IPS-NIHi11 (cell line): ENCODE results near the gene CIDEC.

ENCODE experiments used
- DNase-seq: peaks from one replicate; pipeline ENCODE4 v3.0.0; 2012; ENCODE audit warnings: mixed read lengths, low spot score

CIDEC gene, protein sequence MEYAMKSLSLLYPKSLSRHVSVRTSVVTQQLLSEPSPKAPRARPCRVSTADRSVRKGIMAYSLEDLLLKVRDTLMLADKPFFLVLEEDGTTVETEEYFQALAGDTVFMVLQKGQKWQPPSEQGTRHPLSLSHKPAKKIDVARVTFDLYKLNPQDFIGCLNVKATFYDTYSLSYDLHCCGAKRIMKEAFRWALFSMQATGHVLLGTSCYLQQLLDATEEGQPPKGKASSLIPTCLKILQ

DNA sequence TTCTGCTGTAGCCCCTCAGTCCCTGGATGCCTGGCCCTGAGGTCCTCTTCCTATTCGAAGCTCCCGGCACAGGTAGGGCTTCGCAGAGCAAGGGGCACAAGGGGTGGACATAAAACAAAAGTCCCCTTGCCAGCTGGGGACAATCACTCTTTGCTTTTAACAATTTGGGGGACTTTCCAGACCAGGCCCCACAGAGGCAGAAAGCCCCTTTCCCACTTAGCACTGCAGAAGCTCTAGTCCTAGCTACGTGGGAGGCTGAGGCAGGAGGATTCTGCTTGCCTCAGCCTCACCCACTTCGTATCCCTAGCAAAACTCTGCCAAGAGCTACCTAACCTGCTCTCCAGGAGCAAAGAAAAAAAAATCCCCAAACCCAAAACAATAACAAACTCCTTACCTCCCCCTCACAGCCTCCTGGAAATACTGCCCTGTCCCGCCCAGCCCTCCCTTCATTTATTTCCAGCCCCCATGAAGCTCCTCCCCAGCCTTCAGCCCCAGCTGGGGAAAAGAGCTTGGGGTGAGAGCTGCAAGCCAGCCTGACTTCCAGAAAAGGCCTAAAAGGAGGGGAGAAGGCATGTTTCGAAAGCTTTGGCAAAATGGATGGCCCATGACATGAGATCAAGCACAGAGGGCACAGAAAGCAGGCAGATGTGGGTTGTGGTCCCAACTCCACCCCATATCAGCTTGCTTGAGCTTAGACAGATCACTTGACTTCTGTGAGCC, at the start of gene CIDEC:
Gene CIDEC (minus strand): TSS at position 424 of the 720 bp plus-strand sequence. CDS start 1,767 bp downstream, outside the sequence.
- no peak for DNase-seq

DNA sequence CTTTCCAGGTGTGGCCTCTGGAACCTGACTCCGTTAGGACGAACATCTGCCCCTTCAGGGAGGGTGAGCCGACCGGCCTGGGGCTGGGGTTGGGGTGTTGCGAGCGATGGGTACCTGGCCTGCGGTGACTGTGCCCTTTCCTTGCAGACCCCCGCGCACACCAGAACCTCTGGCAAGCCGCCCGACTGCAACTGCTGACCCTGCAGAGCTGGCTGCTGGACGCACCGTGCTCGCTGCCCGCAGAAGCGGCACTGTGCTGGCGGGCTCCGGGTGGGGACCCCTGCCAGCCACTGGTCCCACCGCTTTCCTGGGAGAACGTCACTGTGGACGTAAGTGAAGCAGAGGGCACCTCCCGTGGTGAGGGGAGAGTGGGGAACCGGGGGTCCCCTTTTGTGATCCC, 48.1 kb upstream of the CIDEC start:
- no peak for DNase-seq

DNA sequence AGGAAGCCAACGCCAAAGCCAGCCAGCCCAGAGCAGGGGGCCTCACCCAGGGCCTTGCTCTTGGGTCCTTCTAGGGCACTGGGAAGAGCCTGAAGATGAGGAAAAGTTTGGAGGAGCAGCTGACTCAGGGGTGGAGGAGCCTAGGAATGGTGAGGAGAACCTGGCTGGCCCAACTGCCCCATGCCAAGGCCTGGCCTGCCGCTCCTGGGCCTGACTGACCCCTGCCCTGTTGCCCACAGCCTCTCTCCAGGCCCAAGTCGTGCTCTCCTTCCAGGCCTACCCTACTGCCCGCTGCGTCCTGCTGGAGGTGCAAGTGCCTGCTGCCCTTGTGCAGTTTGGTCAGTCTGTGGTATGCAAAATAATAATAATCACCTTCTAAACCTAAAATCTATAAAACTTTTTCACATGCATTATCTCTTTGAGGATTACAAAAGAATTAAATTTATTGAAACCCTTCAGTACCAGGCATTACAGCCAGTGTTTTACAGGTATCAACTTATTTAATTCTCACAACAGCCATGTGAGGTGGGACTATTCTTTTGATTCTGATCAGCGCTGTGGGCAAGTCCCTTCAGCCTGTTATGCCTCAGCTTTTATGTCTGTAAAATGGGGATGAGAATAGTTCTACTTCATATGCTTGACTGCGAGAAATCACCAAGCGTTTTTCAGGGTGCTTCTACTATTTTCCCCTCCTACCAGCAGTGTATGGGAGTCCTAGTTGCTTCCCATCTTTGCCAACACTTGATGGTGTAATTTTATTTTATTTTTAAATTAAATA, 38.4 kb upstream of the CIDEC start:
- DNase-seq, result no peak

DNA sequence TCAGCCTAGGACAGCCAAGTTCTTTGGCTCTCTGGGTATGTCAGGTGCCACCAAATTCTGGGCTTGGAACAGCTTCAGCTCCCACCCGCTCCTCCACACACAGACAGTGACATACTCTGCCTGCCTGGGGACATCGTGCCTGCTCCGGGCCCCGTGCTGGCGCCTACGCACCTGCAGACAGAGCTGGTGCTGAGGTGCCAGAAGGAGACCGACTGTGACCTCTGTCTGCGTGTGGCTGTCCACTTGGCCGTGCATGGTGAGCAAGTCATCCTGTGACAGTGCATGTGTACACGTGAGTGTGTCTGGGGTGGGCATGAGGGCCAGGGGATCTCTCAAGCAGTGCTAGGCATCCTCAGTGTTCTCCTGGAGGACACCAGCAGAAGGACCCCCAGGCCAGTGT, 37.8 kb upstream of the CIDEC start:
- no peak for DNase-seq

DNA sequence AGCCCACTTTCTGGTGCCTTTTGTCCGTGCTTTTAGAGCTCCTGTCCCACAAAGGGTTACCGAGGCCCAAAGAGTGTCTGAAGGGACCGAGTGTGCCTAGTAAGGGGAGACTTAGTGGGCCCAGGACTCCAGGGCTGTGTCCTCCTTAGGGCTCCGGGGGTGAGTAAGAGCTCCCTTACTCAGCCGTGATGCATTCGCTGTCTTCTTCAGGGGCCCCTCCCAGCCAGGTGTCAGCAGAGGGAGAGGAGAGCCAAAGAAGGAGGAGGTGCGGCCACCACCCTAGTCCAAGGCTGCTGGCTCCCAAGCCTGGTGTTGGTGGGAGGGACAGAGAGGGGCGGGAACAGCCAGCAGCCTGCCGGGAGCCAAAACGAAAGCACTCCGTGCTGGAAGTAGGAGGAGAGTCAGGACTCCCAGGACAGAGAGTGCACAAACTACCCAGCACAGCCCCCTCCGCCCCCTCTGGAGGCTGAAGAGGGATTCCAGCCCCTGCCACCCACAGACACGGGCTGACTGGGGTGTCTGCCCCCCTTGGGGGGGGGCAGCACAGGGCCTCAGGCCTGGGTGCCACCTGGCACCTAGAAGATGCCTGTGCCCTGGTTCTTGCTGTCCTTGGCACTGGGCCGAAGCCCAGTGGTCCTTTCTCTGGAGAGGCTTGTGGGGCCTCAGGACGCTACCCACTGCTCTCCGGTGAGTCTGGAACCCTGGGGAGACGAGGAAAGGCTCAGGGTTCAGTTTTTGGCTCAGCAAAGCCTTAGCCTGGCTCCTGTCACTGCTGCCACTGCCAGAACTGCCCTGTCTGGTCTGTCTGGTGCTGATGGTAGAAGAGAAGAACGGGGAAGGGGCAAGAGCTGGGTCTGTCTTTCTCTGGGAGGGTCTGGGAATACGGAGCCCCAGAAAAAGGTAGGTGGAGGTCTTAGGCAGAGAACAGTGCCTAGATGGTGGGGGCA, 37.0 kb upstream of the CIDEC start, which contains the start of gene IL17RC:
Gene IL17RC (plus strand): TSS at position 365 of the 947 bp plus-strand sequence. CDS start 218 bp downstream, at position 583.
- peak; percentile 86 for DNase-seq

DNA sequence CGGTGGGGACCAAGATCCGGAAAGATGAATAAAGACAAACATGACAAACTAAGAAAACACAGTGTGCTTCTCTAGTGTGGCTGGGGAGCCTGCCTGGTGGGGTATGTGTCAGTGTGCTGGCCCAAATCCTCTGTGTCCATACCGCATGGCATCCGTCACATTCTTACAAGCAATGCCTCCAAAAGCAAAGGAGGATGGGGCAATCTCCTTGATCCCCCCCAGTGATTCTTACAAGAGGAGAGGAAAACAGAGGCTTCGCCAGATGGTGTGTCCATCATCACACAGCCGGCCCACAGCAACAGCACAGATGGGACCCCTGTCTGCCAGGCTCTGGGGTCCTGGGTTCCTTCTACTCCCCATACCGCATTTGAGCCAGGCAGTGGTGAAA, 36.3 kb upstream of the CIDEC start:
- no peak for DNase-seq

DNA sequence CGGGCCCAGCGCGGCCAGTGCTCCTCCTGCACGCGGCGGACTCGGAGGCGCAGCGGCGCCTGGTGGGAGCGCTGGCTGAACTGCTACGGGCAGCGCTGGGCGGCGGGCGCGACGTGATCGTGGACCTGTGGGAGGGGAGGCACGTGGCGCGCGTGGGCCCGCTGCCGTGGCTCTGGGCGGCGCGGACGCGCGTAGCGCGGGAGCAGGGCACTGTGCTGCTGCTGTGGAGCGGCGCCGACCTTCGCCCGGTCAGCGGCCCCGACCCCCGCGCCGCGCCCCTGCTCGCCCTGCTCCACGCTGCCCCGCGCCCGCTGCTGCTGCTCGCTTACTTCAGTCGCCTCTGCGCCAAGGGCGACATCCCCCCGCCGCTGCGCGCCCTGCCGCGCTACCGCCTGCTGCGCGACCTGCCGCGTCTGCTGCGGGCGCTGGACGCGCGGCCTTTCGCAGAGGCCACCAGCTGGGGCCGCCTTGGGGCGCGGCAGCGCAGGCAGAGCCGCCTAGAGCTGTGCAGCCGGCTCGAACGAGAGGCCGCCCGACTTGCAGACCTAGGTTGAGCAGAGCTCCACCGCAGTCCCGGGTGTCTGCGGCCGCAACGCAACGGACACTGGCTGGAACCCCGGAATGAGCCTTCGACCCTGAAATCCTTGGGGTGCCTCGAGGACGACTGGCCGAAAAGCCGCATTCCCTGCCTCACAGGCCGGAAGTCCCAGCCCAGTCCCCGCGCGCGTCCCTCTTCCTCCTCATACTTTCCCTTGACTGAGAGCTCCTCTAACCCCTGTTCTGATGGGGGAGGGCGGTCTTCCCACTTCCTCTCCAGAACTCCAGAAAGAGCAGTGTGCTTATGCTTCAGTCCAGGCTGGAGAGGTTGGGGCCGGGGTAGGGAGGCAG, 35.4 kb upstream of the CIDEC start:
- peak; percentile 62 for DNase-seq

DNA sequence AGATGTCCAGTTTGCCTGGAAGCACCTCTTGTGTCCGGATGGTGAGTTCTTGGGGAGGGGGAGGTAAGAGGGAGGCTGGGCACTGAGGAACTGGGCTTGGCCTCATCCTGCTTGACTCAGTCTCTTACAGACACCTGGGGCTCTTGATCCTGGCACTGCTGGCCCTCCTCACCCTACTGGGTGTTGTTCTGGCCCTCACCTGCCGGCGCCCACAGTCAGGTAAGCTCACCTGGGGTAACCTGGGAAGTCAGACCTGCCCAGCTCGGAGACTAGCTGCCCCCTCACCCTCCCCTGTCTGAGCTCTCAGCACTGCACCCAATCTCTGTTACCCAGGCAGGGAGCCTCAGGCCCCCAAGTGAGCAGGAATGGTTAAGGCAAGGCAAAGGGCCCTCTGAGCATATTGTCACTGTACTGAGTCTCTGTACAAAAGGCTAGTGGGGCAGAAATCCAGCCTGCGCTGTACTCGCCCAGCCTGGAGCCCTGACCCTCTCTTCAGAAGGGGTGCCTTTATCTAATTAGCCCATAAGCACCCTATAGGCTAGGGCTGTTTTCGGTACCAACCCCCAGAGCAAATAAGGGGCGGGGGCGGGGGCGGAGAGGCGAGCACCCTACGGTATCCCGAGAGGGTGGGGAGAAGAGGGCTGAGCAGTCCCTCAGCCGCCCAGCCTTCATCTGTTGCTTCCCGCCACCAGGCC, 34.7 kb upstream of the CIDEC start:
- DNase-seq, result no peak

DNA sequence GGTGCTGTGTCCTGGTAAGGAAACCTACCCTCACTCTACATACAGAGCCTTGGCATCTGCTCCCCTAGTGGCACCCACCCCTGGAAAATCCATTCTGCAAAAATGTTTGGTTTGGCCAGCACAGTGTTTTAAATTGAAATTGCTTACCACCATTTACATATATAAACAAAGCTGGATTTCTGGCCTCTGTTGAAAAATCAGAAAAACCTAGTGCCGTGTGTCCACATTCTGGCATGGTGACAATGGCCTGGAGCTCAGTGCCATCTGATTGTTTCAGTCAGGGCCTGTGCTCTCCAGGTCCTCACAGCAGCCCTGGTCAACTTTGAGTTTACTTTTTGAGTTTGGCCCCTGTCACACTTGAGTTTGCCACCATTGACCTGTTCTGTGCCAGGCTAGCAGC, 34.0 kb upstream of the CIDEC start:
- no peak for DNase-seq

DNA sequence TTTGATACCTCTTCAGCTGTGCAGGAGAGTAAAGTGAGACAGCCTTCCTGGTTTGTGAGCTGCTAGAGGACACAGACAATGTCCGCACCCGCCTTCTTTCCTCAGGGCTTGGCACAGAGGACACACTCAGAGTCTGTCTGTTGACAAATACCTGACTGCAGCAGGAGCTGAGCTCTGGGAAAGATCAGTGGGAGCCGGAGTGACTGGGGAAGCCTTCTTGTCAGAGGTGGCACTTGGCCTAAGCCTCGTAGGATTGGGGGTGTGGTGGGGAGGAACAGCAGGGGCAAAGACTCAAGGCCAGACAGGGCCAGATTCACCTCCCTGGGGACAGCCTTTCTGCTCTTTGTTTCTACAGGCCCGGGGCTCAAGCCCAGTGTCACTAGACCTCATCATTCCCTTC, 33.5 kb upstream of the CIDEC start:
- no peak for DNase-seq

DNA sequence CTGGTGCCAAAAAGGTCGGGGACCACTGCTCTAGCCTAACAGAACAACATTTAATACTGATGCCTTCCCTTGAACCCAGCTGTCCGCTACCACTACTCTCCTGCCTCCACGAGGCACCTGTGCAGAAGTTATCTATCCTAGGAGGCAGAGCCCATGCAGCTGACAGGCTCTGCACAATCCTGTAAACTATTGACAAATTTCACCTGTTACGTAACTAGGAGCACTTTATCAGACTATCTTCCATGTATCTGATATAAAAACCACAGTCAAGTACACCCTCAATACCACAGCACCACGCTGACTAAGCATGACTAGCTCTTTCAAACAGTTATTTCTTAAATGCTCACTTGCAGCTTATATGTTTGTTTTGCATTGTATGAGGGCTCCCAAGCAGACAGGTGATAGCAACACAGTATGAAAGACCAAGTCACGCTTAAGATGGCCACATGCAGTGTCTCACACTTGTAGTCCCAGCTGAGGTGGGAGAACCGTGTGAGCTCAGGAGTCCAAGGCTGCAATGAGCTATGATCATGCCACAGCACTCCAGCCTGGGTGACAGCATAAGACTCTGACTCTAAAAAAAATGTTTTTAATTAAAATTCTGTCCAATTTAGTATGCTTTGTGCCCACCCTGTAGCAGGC, 32.4 kb upstream of the CIDEC start:
- DNase-seq, result no peak

DNA sequence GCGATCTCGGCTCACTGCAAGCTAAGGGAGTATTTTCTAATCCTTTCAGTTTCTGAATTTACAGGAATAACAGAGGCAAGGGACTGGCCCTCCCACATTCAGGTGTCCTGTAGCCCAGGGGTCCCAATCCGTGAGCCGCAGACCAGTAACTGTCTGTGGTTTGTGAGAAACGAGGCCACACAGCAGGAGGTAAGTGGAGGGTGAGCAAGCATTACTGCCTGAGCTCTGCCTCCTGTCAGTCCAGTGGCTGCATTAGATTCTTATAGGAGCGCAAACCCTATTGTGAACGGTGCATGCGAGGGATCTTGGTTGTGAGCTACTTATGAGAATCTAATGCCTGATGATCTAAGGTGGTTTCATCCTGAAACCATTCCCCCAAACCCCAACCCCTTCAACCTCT, 31.8 kb upstream of the CIDEC start:
- DNase-seq, result no peak

DNA sequence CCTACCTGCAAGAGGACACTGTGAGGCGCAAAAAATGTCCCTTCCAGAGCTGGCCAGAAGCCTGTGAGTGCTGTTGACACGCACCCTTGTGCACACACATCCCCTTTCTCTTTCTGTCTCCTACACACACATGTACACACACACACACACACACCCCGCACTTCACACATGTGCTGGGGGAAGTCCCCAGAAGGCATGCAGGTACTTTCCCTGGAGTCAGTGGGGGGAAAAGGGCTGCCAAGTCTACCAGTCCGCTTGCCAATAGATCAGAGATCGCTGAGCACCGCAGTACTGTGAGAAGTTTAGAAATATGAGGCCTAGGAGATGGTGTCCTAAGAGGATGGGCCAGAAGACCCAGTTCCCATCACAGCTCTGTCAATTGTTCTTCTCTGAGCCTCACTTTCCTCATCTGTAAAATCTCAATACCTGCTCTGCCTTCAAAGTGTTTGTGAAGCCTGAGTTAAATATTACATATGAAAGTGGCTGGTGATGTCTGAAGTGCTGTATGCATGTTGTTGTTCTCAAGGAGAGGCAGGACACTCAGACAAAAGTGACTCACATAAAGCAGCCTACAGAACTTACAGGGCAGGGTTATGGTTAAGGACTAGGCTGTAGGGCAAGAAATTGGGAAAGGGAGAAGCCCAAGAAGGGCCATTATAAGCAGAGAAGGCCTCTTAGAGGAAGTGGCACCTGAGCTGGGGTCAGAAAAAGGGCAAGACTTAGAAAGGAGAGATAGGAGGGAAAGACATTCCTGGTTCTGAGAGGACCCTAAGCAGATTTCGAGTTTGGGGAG, 29.4 kb upstream of the CIDEC start:
- DNase-seq, result no peak

DNA sequence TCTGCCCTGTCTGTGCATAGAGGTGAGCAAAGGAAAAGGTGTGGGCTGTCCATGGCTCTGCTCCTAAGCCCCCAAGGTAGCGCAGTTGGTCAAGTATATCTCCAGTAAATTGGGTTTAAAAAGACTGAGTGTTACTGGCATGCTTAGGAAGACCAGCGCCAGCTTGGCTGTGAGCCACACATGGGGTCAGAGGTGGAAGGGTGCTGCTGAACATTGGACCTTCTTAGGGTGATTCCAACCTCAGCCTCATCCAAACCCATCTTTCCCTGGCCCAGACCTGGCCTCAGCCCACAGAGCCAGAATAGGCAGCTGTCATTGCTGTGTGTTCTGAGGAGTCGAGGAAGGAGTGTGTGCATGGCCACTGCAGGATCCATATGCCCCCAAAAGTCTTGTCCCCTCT, 28.2 kb upstream of the CIDEC start:
- no peak for DNase-seq

DNA sequence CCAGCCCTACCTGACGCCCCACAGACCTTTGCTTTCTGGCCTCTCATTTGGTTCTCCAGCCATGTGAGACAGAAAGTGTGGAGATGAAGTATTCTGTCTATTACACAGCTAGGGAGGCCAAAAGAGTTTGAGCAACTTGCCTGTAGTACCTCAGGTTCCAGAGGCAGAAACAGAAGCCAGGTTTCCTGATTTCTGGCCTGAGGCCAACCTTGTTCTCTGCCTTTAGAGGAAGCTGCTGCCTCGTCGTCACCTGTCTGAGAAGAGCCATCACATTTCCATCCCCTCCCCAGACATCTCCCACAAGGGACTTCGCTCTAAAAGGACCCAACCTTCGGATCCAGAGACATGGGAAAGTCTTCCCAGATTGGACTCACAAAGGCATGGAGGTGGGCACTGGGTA, 26.4 kb upstream of the CIDEC start:
- no peak for DNase-seq

DNA sequence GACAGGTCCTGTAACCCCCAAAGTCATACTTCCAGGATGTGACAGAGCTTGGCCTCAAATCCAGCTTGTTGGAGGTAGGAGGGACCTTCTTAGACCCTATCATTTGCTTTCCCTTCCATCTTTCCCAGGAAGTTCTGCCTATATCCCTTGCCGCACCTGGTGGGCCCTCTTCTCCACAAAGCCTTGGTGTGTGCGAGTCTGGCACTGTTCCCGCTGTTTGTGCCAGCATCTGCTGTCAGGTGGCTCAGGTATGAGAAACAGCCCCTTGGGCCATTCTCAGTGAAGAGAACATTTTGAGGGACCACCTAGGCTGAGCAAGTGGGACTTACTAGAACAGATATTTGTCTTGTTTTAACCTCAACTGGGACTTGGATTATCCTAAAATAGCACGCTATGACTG, 23.9 kb upstream of the CIDEC start:
- no peak for DNase-seq

DNA sequence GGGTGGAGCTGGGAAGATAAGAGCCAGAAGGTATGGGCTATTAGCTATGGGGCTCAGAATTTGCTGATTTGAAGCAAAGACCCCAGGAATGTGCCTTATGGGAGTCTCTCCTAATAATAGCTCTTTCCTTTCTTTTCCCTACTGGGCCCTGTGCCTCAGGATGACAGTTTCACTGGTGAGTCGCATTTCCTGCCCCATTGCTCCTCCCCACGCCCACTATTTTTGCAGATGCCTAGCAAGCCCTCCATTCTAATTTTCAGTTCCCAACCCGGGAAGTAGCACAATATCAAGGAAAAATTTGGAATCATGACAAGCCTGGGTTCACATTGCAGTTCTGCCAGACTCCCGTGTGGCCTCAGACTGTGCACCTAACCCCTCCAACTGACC, 23.2 kb upstream of the CIDEC start:
- no peak for DNase-seq

DNA sequence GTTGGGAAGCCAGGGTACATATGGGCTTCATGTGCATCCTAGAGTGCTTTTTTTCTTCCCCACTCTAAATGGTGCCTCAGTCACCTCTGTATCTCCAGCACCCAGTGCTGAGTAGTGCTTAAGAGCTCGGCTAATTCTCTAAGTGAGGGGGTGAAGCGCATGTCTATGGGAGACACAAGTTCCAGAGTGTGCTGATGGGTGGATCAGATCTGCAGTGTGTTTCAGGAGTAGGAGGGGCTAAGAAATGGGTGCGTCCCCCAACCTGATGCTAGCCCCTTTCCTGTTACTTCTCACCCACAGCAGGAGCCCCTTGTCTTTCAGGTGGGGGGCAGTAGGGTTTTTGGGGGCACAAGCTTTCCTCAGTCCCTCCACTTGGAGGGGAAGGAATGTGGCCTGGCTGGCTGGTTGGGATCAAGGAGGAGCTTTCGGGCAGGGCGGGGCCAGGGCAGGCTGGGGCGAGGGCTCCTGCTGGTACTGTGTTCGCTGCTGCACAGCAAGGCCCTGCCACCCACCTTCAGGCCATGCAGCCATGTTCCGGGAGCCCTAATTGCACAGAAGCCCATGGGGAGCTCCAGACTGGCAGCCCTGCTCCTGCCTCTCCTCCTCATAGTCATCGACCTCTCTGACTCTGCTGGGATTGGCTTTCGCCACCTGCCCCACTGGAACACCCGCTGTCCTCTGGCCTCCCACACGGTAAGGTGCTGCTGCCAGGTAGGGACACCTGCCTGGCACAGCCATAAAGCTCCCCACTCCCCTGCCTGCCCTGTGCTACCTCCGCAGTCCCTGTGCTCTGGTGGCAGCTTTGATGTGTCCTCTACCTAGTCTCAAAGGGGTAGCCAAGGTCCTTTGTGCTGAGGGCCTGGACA, 22.6 kb upstream of the CIDEC start, which contains the start of gene IL17RE:
Gene IL17RE (plus strand): TSS at position 477 of the 866 bp plus-strand sequence. CDS start 85 bp downstream, at position 562.
- peak; percentile 73 for DNase-seq
